ENCODE results near the gene ASXL2. TPM values are rescaled to one million over a fixed set of nuclear protein-coding genes. Genes with fewer than 3 reads are reported as not detected.

Gene ASXL2
- total and polyA plus RNA-seq, 10 donors = 2.0 to 51.3 (median 34.7) TPM

DNA sequence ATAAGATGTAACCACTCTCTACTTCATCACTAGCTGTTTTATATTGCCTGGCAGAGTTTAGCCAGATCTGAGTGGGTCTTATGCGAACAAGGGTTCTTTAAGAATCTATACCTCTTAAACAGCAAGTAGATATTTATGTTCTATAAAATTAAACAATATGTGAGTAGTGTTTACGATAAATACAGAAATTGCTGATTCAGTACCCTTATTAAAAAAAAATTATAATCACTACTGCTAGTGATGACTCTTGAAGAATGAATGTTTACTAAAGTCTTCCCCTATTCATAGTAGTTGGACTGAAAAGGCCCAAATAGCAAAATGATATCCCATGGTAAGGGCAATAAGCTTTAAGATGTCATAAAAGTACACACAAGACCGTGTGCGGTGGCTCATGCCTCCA lies 106.2 kb downstream of the ASXL2 start:
- WGBS, 5 donors = 93 to 98% (median 97%) methylated on average over 4 of the region's 4 CpGs
- intact Hi-C loops (cut with DNase I; ENCODE audit: low total_unique reads) = no loop called here

DNA sequence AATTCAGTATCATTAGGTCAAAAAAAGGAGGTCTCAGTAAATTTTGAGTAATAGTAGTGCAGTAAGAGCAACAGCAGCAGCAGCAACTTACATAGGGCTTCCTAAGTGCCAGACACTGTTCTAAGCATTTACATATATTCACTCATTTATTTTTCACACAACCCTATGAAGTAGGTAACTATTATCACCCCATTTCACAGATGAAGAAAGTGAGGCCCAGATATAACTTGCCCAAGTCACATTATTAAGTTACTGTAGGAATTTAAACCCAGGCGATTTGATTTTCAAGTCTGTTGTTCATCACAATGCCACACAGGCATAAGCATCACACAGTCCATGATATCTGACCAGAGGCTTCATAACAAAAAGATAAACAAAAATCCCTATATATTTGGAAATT lies 114.7 kb downstream of the ASXL2 start:
- no peak overlapping the region for H3K4me3 ChIP-seq
- no peaks in the 10 kb centered on the region for H3K9me3 ChIP-seq
- H3K27me3 ChIP-seq (replicated peaks in 1 of 7) = no peaks in the 10 kb centered on the region
- WGBS, 5 donors = 96 to 100% (median 100%) methylated on average over 1 of the region's 1 CpG
- H3K36me3 ChIP-seq = peaks cover 0 to 88% (median 50%) of the 10 kb centered on the region in 6 donors
- H3K27ac ChIP-seq = no peak overlapping the region
- intact Hi-C loops (cut with DNase I; ENCODE audit: low total_unique reads) = no loop called here
- DNase-seq = no peak
- TF ChIP-seq POLR2AphosphoS5 (IDR thresholded peaks at IDR 0.05) (no peak), POLR2A (IDR thresholded peaks at IDR 0.05) (no peak)
- TF ChIP-seq, protein P1, sequence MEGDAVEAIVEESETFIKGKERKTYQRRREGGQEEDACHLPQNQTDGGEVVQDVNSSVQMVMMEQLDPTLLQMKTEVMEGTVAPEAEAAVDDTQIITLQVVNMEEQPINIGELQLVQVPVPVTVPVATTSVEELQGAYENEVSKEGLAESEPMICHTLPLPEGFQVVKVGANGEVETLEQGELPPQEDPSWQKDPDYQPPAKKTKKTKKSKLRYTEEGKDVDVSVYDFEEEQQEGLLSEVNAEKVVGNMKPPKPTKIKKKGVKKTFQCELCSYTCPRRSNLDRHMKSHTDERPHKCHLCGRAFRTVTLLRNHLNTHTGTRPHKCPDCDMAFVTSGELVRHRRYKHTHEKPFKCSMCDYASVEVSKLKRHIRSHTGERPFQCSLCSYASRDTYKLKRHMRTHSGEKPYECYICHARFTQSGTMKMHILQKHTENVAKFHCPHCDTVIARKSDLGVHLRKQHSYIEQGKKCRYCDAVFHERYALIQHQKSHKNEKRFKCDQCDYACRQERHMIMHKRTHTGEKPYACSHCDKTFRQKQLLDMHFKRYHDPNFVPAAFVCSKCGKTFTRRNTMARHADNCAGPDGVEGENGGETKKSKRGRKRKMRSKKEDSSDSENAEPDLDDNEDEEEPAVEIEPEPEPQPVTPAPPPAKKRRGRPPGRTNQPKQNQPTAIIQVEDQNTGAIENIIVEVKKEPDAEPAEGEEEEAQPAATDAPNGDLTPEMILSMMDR (IDR thresholded peaks at IDR 0.05 in 8 of 11, conservative IDR thresholded peaks at IDR 0.05 in 3 of 11) = no peak
- no peaks in the 10 kb centered on the region for H3K4me1 ChIP-seq

More for the DNA sequence above, 106.2 kb downstream of the ASXL2 start:
- TF ChIP-seq POLR2A (IDR thresholded peaks at IDR 0.05) = no peak
- no peak for DNase-seq
- no peaks in the 10 kb centered on the region for H3K4me1 ChIP-seq
- H3K27ac ChIP-seq = no peak overlapping the region
- no peaks in the 10 kb centered on the region for H3K9me3 ChIP-seq
- peaks cover 0 to 54% (median 38%) of the 10 kb centered on the region in 6 donors for H3K36me3 ChIP-seq
- no peaks in the 10 kb centered on the region for H3K27me3 ChIP-seq (replicated peaks in 1 of 7)
- no peak overlapping the region for H3K4me3 ChIP-seq

DNA sequence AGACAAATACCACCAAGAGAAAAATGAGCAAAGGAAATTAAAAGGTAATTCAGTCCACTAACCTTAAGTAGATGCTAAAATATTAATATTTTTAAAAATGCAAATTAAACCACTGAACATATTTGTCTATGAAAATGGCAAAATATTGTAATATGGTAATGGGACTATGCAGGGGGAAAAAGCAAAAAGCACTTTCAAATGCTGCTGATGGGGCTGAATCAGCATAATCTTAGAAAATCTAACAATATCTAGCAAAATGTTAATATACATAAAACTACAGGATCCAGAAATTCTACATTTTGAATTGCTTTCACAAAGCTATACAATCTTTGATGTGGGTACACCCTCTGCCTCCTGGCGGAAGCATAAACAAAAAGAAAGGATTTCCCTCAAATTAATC lies 118.0 kb downstream of the ASXL2 start:
- no peak for TF ChIP-seq POLR2A (IDR thresholded peaks at IDR 0.05)
- TF ChIP-seq POLR2AphosphoS5 (IDR thresholded peaks at IDR 0.05) = no peak
- TF ChIP-seq, protein P1 (IDR thresholded peaks at IDR 0.05 in 8 of 11, conservative IDR thresholded peaks at IDR 0.05 in 3 of 11) = no peak
- Histone ChIP-seq H3K27me3 (replicated peaks in 1 of 7) (no peaks in the 10 kb centered on the region), H3K4me3 (no peak overlapping the region), H3K9me3 (no peaks in the 10 kb centered on the region), H3K27ac (no peak overlapping the region), H3K4me1 (peaks cover 0 to 10% (median 0%) of the 10 kb centered on the region in 6 donors), H3K36me3 (peaks cover 0 to 88% (median 36%) of the 10 kb centered on the region in 6 donors)
- no peak for DNase-seq
- intact Hi-C loops (cut with DNase I; ENCODE audit: low total_unique reads) = no loop called here
- WGBS, 5 donors = 92 to 100% (median 98%) methylated on average over 1 of the region's 1 CpG

DNA sequence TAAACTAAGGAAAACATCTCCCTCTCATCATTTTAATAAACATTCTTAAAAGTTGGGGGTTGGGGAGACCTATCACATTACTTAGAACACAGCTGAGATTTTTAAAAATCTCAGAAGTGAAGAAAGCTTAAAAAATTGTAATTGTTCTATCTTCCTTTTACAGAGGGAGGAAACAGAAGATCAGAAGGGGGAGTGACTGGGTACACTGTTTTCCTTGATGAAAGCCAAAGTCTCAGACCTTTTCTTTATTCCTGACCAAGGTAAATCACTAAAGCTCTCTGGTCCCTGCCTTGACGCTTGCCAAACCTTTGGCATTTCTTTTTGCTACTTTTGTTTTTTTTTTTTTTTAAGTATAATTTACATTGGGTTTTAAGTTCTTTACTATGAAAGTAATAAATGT lies 119.9 kb downstream of the ASXL2 start:
- no peak overlapping the region for H3K27ac ChIP-seq

More for the DNA sequence above, 119.9 kb downstream of the ASXL2 start:
- intact Hi-C loops (cut with DNase I; ENCODE audit: low total_unique reads) = no loop called here
- Histone ChIP-seq H3K27me3 (replicated peaks in 1 of 7) (no peaks in the 10 kb centered on the region), H3K4me3 (no peak overlapping the region), H3K4me1 (peaks cover 0 to 10% (median 0%) of the 10 kb centered on the region in 6 donors), H3K9me3 (no peaks in the 10 kb centered on the region), H3K36me3 (peaks cover 0 to 91% (median 42%) of the 10 kb centered on the region in 6 donors)
- 87 to 98% (median 95%) methylated on average over 1 of the region's 1 CpG for WGBS, 5 donors
- TF ChIP-seq POLR2AphosphoS5 (IDR thresholded peaks at IDR 0.05) = no peak
- TF ChIP-seq, protein P1 (IDR thresholded peaks at IDR 0.05 in 8 of 11, conservative IDR thresholded peaks at IDR 0.05 in 3 of 11) = no peak
- TF ChIP-seq POLR2A (IDR thresholded peaks at IDR 0.05) = no peak
- DNase-seq = no peak

All from spleen (tissue), 11 donors.